NT2/D1 (cell line): ENCODE data around the gene DPP8.

Source experiments
- SUZ12 ChIP-seq: IDR thresholded peaks from 2 replicates; pipeline ENCODE4 v1.6.1; 2011; ENCODE audit not compliant: insufficient read length, insufficient read depth; ENCODE audit errors: extremely low read depth
- YY1 ChIP-seq: IDR thresholded peaks from 2 replicates; pipeline ENCODE4 v1.6.1; 2011; ENCODE audit not compliant: insufficient read length, insufficient read depth
- ZNF274 ChIP-seq: IDR thresholded peaks from 2 replicates; pipeline ENCODE4 v1.6.1; 2011; ENCODE audit warnings: mild to moderate bottlenecking, low read depth, low read length

DNA sequence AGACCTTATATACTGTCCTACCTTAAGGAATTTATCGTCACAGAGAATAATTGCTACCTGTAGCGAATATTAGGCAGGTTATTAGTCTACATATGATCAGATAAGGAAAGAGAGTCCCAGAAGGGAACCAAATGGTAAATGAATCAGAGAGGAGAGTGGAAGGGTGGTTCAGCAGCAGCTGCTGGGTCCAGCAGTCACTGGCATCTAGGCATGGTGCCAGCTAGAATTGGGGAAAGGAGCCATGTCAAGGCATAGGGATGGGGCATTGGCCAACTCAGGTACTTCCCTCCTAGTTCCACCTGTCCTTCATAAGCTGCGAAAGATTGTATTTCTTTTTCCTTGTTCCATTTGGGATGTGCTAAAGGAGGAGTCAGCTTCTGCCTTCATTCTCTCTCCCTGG lies 36.2 kb upstream of the DPP8 start:
- TF ChIP-seq ZNF274 (no peak), YY1 (no peak), SUZ12 (no peak)
